ENCODE data around the gene OPTC.

OPTC gene

GRCh38 chr1:203537806-203538464 lies 44.0 kb downstream of the OPTC start:
- TF ChIP-seq ESRRG (CRISPR knock-in tag; IDR thresholded peaks at IDR 0.05): no peak
- no peak for TF ChIP-seq ARNTL (CRISPR knock-in tag; IDR thresholded peaks at IDR 0.05; ENCODE audit: borderline replicate concordance, low read depth)
- TF ChIP-seq ZNF8 (CRISPR knock-in tag; IDR thresholded peaks at IDR 0.05): no peak
- no peak for TF ChIP-seq ZNF70 (CRISPR knock-in tag; IDR thresholded peaks at IDR 0.05)
- TF ChIP-seq ZC3H10 (CRISPR knock-in tag; IDR thresholded peaks at IDR 0.05): no peak
- no peak for TF ChIP-seq PPARA (CRISPR knock-in tag; IDR thresholded peaks at IDR 0.05; ENCODE audit: borderline replicate concordance)
- TF ChIP-seq, protein P1, sequence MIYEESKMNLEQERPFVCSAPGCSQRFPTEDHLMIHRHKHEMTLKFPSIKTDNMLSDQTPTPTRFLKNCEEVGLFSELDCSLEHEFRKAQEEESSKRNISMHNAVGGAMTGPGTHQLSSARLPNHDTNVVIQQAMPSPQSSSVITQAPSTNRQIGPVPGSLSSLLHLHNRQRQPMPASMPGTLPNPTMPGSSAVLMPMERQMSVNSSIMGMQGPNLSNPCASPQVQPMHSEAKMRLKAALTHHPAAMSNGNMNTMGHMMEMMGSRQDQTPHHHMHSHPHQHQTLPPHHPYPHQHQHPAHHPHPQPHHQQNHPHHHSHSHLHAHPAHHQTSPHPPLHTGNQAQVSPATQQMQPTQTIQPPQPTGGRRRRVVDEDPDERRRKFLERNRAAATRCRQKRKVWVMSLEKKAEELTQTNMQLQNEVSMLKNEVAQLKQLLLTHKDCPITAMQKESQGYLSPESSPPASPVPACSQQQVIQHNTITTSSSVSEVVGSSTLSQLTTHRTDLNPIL (CRISPR knock-in tag; IDR thresholded peaks at IDR 0.05; ENCODE audit: low read depth): no peak
- TF ChIP-seq ZFP3 (CRISPR knock-in tag; IDR thresholded peaks at IDR 0.05): no peak
- ATAC-seq: no peak

GRCh38 chr1:203538726-203539125 lies 44.8 kb downstream of the OPTC start:
- ATAC-seq: no peak

DNA sequence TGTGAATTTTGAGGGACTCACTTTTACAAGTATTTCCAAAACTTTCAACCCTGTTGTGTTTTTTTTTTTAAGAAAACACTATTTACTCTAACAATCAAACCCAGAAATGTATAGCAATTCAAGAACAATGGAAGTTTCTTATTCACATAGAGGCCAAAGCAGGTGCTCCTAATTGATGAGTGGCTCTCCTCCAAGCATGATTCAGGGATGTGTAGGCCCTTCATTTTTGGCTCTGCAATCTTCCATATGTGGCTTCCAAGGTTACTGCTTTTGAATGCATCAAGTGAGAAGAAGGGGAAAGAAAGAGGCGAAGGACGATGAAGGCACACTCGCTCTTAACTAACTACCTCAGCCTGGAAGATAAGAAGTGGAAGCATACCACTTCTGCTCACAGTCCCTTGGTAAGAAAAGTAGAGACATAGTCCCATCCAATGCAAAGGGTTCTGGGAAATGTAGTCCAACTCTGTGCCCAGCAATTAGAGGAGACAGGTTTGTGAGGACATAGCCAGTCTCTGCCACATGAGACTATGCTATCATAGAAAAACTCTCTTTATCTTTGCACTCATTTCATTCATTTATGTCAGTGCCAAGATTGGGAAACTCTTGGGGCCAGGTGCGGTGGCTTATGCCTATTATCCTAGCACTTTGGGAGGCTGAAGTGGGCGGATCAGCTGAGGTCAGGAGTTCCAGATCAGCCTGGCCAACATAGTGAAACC lies 46.0 kb downstream of the OPTC start:
- ATAC-seq: peak; percentile 25; the same call in 2 of the 3 replicates

More at GRCh38 chr1:203538726-203539125, 44.8 kb downstream of the OPTC start:
- no peak for TF ChIP-seq TCF4 (CRISPR knock-in tag; IDR thresholded peaks at IDR 0.05; ENCODE audit: borderline replicate concordance)
- no peak for TF ChIP-seq CSDC2 (CRISPR knock-in tag; IDR thresholded peaks at IDR 0.05)
- TF ChIP-seq ZFP30 (CRISPR knock-in tag; IDR thresholded peaks at IDR 0.05): no peak
- TF ChIP-seq GLIS3 (CRISPR knock-in tag; IDR thresholded peaks at IDR 0.05): no peak
- TF ChIP-seq, protein P1 (CRISPR knock-in tag; IDR thresholded peaks at IDR 0.05; ENCODE audit: low read depth): no peak

More for the DNA sequence above, 46.0 kb downstream of the OPTC start:
- TF ChIP-seq PATZ1 (CRISPR knock-in tag; IDR thresholded peaks at IDR 0.05; ENCODE audit: borderline replicate concordance) (no peak), TSHZ2 (CRISPR knock-in tag; IDR thresholded peaks at IDR 0.05) (no peak), TCF4 (CRISPR knock-in tag; IDR thresholded peaks at IDR 0.05; ENCODE audit: borderline replicate concordance) (no peak), ZNF70 (CRISPR knock-in tag; IDR thresholded peaks at IDR 0.05) (no peak), ESRRG (CRISPR knock-in tag; IDR thresholded peaks at IDR 0.05) (no peak), ZNF8 (CRISPR knock-in tag; IDR thresholded peaks at IDR 0.05) (no peak), CSRNP3 (CRISPR knock-in tag; IDR thresholded peaks at IDR 0.05) (no peak), RARB (CRISPR knock-in tag; IDR thresholded peaks at IDR 0.05) (no peak), TOX (CRISPR knock-in tag; IDR thresholded peaks at IDR 0.05; ENCODE audit: borderline replicate concordance) (no peak), ZFP30 (CRISPR knock-in tag; IDR thresholded peaks at IDR 0.05) (no peak), GLIS3 (CRISPR knock-in tag; IDR thresholded peaks at IDR 0.05) (no peak), POU6F1 (CRISPR knock-in tag; IDR thresholded peaks at IDR 0.05; ENCODE audit: borderline replicate concordance, low read depth) (no peak), ZFP3 (CRISPR knock-in tag; IDR thresholded peaks at IDR 0.05) (no peak)

Data from SK-N-SH treated with all-trans-retinoic acid at 6 μM for 48 hours (cell line).